Activated CD8-positive, alpha-beta T cell treated with anti-CD3 and anti-CD28 coated beads, Interleukin-2, amount 10 ng/mL, durations not matched to agents 7 days and 5 days (primary cell): ENCODE measurements around the gene BSND. TPM values are rescaled to one million over a fixed set of nuclear protein-coding genes. Genes with fewer than 3 reads are reported as not detected.
"Not testable (repeated sequence)": the region's sequence is repeated elsewhere in the genome, so short reads cannot be mapped to it uniquely, and the experiment has no call there.

Experiments used
- ATAC-seq: fragments of 150-1000 bp; cut with Tn5 transposase; one replicate; pipeline ENCODE4 v1.10.0; 2021; ENCODE audit warnings: moderate library complexity
- CTCF ChIA-PET: fragments of 350-600 bp; sonication (Branson Sonifier 250); formaldehyde crosslinking; loops from one replicate; lab custom pipeline; 2021; ENCODE audit warnings: antibody characterized with exemption; lab: Charles Lee
- POLR2A ChIA-PET: fragments of 350-600 bp; sonication (Branson Sonifier 250); formaldehyde crosslinking; loops from one replicate; lab custom pipeline; 2021; ENCODE audit warnings: antibody characterized with exemption; lab: Charles Lee
- DNase-seq: peaks from one replicate; pipeline ENCODE4 v3.0.0-alpha.2; 2020
- H3K27ac Mint-ChIP-seq: one replicate; pipeline ENCODE4 v1.8.0; 2021; ENCODE audit warnings: mild to moderate bottlenecking, mixed read lengths
- H3K27me3 Mint-ChIP-seq: one replicate; pipeline ENCODE4 v1.8.0; 2021; ENCODE audit warnings: low read depth, mixed read lengths
- H3K36me3 Mint-ChIP-seq: one replicate; pipeline ENCODE4 v1.8.0; 2021; ENCODE audit warnings: low read depth, mixed read lengths
- H3K4me1 Mint-ChIP-seq: one replicate; pipeline ENCODE4 v1.8.0; 2021; ENCODE audit warnings: low read depth, mixed read lengths
- H3K4me3 Mint-ChIP-seq: one replicate; pipeline ENCODE4 v1.8.0; 2021; ENCODE audit warnings: mild to moderate bottlenecking, mixed read lengths
- H3K9me3 Mint-ChIP-seq: one replicate; pipeline ENCODE4 v1.8.0; 2022; ENCODE audit warnings: mixed read lengths; ENCODE audit not compliant: insufficient read depth
- total RNA-seq, 2 experiments: library from RNA; stranded (reverse); gene quantifications; one replicate each; pipeline ENCODE4 v1.2.3, GENCODE V29; 2021

BSND gene
- total RNA-seq, 2 experiments from 2014 or later, result 0.05 TPM; not detected in 1

DNA sequence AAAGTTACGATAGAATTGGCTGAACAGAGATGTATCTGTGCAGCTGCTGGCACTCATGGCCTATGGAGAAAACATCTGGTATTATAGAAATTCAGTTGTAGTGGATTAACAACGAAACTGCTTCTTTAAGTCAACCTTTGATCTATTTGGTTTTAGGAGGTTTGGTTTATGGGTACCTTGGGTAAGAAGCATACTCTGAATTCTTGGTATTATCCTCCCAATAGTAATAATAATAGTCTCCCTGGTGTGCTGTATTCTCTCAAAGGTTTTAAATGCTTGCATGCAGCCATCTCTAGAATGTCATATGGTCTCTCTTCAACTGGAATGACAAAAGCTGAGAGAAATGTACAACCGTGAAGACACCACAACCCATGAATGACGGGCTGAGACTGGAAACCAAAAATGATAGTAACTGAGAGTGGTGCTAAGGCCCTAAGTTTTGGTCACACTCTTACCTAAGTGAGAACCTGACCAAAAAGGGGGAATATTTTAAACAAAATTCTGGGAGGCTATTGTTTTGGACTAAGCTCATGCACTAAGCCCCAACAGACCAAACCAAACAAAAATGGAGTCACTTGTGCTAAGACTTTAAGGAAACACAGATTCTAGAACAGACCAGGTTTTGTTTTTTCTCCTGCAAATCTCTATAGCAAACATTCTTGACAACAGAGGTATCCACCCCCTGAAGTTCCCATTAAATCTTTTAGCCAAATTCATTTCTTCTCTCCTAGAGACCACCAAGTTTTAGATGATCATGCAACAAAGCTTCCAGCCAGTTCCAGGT lies 35.9 kb upstream of the BSND start:
- DNase-seq (no peak), ATAC-seq (no peak)
- Mint-ChIP-seq H3K27ac (no peak overlapping the region), H3K4me3 (no peak overlapping the region), H3K9me3 (peaks cover 9% of the 10 kb centered on the region), H3K27me3 (peaks cover 10% of the 10 kb centered on the region), H3K4me1 (peaks cover 10% of the 10 kb centered on the region), H3K36me3 (no peaks in the 10 kb centered on the region)
- CTCF ChIA-PET, result interaction anchor here (3.1 to 3.5 kb wide), 2 partner anchors 12 to 17 kb away, joined by 10 read pairs; no protein-coding TSS in a partner anchor
- POLR2A ChIA-PET, result no interaction called here

DNA sequence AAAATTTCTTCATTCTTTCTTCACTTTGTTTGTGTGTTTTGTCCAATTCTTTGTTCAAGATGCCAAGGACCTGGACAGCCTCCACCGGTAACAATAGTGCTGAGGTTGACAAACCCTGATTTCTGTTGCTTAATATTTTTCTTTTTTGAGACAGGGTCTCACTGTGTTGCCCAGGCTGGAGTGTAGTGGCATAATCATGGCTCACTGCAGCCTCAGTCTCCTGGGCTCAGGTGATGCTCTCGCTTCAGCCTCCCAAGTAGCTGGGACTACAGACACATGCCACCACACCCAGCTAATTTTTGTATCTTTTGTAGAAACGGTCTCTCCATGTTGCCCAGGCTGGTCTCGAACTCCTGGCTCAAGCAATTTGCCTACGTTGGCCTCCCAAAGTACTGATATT lies 34.9 kb upstream of the BSND start:
- H3K4me3 Mint-ChIP-seq, H3K9me3 Mint-ChIP-seq, POLR2A ChIA-PET, ATAC-seq, H3K36me3 Mint-ChIP-seq, H3K27ac Mint-ChIP-seq, DNase-seq: not testable (repeated sequence)
- Mint-ChIP-seq H3K27me3 (peaks cover 10% of the 10 kb centered on the region), H3K4me1 (peaks cover 10% of the 10 kb centered on the region)
- CTCF ChIA-PET, result interaction anchor here (3.1 to 3.5 kb wide), 2 partner anchors 13 to 18 kb away, joined by 10 read pairs; no protein-coding TSS in a partner anchor

DNA sequence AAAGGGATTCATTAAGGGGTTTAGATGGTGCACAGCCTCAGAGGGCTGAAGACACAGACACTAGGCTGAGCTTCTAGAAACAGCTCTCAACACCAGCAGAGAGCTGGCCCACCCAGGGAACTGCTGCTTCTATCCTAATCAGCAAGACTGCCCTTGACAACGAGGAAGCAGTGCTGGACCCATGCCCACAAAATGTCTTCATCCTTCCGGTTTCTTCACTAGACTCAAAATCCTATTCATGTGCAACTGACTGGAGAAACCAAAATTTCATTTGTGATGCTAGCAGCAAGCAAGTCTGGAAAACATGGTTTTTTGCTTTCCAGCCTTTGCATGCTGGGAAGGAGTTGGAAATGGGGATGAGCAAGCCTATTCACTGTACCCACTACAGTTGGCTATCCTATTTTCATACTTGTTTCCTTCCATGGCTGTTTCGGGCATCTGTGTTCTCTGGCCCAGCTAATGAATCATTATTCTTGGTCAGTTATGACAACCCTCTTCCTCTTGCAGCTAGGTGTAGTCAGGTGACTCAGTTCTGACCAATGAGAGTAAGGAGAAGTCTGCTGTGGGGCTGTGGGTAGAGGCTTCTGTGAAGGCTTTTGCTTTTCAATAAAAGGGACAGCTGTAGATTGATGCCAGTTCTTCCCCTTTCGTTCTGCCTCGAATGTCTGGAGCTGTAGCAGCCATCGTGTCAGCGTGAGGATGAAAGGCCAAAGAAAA lies 33.0 kb upstream of the BSND start:
- Mint-ChIP-seq H3K27me3 (peaks cover 10% of the 10 kb centered on the region), H3K9me3 (no peaks in the 10 kb centered on the region), H3K4me1 (peaks cover 10% of the 10 kb centered on the region), H3K4me3 (no peak overlapping the region), H3K36me3 (no peaks in the 10 kb centered on the region), H3K27ac (no peak overlapping the region)
- ATAC-seq (peak; percentile 51), DNase-seq (no peak)
- POLR2A ChIA-PET, result no interaction called here
- CTCF ChIA-PET, result interaction anchor here (1.2 to 2.5 kb wide), 3 partner anchors 13 to 20 kb away, joined by 3 to 18 read pairs (median 8); no protein-coding TSS in a partner anchor

DNA sequence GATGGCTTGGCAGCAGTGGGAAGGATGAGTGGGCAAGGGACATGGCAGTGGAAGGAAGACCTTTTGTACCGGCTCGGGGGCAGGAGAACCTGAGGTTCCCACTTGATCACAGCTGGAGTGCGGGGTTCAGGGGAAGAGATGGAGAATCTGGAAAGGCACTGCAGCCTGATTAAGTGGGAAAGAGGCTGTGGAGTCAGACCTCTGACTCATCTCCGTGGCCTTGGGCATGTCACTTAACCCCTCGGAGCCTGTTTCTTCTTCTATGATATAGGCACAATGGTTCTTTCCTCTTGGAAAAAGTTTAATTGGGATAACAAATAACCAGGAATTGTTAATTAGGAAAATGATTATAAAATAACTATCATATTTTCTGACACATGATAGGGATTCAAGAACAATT lies 31.4 kb upstream of the BSND start:
- CTCF ChIA-PET, result no interaction called here
- ATAC-seq (no peak), DNase-seq (no peak)
- H3K36me3 Mint-ChIP-seq, result no peaks in the 10 kb centered on the region
- no peaks in the 10 kb centered on the region for H3K9me3 Mint-ChIP-seq
- POLR2A ChIA-PET, result no interaction called here
- peaks cover 10% of the 10 kb centered on the region for H3K27me3 Mint-ChIP-seq
- peaks cover 10% of the 10 kb centered on the region for H3K4me1 Mint-ChIP-seq
- no peak overlapping the region for H3K4me3 Mint-ChIP-seq
- no peak overlapping the region for H3K27ac Mint-ChIP-seq

DNA sequence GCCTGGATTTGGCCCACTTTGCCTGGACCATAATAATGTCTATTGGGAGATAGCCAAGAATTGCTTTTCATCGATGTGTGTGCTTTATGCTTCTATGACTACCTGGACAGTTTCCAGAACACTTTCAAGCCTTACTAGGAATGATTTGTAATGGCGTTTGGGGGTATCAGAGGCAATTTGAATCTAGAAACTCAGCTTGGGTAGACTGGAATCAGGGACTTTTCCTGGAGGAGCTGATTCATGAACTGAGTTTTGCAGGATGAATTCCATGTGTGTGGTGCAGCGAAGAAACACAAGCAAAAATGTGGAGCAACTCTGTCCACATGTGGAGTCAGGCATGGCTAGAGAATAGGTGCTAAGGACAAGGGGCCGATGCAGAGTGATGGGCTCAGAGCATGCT lies 30.2 kb upstream of the BSND start:
- Mint-ChIP-seq H3K4me1 (peaks cover 10% of the 10 kb centered on the region), H3K27me3 (peaks cover 16% of the 10 kb centered on the region), H3K4me3 (no peak overlapping the region), H3K27ac (no peak overlapping the region), H3K36me3 (no peaks in the 10 kb centered on the region), H3K9me3 (no peaks in the 10 kb centered on the region)
- ChIA-PET CTCF (no interaction called here), POLR2A (no interaction called here)
- DNase-seq, result no peak
- no peak for ATAC-seq

DNA sequence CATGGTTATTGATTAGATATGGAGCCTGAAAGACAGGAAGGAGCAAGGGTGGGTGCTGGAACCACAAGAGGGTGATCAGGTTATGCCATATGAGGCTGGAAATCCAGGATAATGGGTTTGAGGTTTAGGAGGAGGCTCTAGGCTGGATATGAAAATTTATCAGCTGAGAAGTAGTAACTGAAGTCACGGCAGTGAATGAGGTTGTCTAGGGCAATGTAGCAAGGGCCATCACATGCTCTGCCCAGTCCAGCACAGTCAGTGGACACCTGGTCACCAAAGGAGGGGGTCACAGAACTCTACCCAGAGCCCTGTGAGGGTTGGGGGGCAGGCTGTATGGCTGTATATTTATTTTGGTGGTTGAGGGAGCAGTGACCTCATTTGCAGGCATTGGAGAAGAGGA lies 28.9 kb upstream of the BSND start:
- H3K27me3 Mint-ChIP-seq, result peaks cover 23% of the 10 kb centered on the region
- ChIA-PET POLR2A (no interaction called here), CTCF (no interaction called here)
- H3K27ac Mint-ChIP-seq, result no peak overlapping the region
- ATAC-seq, result no peak
- no peak overlapping the region for H3K4me3 Mint-ChIP-seq
- peaks cover 10% of the 10 kb centered on the region for H3K4me1 Mint-ChIP-seq
- DNase-seq, result no peak
- no peaks in the 10 kb centered on the region for H3K9me3 Mint-ChIP-seq
- H3K36me3 Mint-ChIP-seq, result no peaks in the 10 kb centered on the region

DNA sequence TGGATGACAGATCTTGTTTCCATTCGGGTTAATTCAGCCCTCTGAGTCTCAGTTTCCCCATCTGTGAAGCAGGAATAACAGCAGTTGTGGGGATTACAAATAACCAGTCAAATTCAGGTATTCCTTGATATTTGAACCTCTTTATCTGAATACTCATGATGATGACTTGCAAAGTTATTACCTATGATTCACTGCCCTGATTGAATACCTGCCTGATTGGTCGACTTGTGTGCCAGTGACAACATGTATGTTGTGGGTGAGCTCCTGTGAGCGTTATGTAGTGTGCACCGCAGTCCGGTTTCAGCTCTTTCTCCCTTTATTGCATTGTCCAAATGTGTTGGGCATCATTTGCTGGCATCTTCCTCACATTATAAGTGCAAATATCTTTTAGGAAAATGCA lies 27.8 kb upstream of the BSND start:
- DNase-seq, result no peak
- ChIA-PET POLR2A (no interaction called here), CTCF (interaction anchor here (1.0 kb wide), 1 partner anchor 26 kb away, joined by 3 read pairs; no protein-coding TSS in a partner anchor)
- peaks cover 5% of the 10 kb centered on the region for H3K4me1 Mint-ChIP-seq
- H3K9me3 Mint-ChIP-seq, result no peaks in the 10 kb centered on the region
- no peaks in the 10 kb centered on the region for H3K36me3 Mint-ChIP-seq
- ATAC-seq, result no peak
- H3K27me3 Mint-ChIP-seq, result peaks cover 32% of the 10 kb centered on the region
- no peak overlapping the region for H3K4me3 Mint-ChIP-seq
- H3K27ac Mint-ChIP-seq, result no peak overlapping the region

DNA sequence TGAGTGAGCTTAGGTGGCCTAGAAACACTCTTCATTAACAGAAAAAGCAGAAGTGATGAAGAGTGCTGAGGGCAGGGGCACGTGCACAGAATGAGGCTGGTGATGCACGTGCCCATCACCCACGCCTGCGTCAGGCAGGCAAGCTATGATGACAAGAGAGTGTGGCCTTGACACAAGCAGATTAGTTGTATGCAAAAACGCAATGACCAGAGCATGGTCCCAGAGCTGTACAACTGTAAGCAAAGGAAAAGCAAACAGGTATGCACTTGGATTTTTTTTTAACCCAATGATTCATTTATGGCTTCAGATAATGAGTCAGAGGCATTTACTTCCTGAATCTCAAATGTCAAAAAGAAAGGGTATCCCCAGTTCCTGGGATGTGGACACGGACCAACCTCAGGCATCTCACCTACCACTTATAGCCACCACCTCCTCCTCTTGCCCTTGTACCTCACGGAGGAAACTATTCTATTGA lies 27.4 kb upstream of the BSND start:
- peaks cover under 1% of the 10 kb centered on the region for H3K4me1 Mint-ChIP-seq
- DNase-seq (no peak), ATAC-seq (no peak)
- H3K9me3 Mint-ChIP-seq, result no peaks in the 10 kb centered on the region
- peaks cover 32% of the 10 kb centered on the region for H3K27me3 Mint-ChIP-seq
- ChIA-PET POLR2A (no interaction called here), CTCF (interaction anchor here (1.0 kb wide), 1 partner anchor 26 kb away, joined by 3 read pairs; no protein-coding TSS in a partner anchor)
- H3K36me3 Mint-ChIP-seq, result no peaks in the 10 kb centered on the region
- no peak overlapping the region for H3K27ac Mint-ChIP-seq
- no peak overlapping the region for H3K4me3 Mint-ChIP-seq

DNA sequence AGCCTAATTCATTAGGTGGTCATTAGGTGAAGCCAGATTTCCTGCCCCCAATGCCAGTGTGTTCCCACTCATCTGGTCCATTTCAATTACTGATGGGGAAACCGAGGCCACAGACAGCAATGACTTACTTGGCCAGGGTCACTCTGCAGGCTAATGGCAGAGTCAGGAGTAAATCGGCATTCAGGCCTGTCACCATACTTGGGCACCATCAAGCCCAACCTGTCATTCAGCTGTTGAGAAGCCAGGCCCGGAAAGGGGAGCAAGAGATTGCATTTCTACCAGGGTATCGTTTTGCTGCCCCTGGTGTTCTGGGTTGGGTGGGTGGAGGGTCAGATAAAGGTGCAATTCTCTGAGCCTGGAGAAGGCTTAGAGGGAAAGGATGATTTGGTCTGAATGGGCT lies 26.3 kb upstream of the BSND start:
- CTCF ChIA-PET, result interaction anchor here (1.3 kb wide), 1 partner anchor 22 kb away, joined by 3 read pairs; no protein-coding TSS in a partner anchor
- Mint-ChIP-seq H3K27me3 (peaks cover 33% of the 10 kb centered on the region), H3K4me3 (no peak overlapping the region), H3K27ac (no peak overlapping the region), H3K9me3 (no peaks in the 10 kb centered on the region), H3K36me3 (no peaks in the 10 kb centered on the region), H3K4me1 (no peaks in the 10 kb centered on the region)
- DNase-seq (no peak), ATAC-seq (no peak)
- POLR2A ChIA-PET, result no interaction called here

DNA sequence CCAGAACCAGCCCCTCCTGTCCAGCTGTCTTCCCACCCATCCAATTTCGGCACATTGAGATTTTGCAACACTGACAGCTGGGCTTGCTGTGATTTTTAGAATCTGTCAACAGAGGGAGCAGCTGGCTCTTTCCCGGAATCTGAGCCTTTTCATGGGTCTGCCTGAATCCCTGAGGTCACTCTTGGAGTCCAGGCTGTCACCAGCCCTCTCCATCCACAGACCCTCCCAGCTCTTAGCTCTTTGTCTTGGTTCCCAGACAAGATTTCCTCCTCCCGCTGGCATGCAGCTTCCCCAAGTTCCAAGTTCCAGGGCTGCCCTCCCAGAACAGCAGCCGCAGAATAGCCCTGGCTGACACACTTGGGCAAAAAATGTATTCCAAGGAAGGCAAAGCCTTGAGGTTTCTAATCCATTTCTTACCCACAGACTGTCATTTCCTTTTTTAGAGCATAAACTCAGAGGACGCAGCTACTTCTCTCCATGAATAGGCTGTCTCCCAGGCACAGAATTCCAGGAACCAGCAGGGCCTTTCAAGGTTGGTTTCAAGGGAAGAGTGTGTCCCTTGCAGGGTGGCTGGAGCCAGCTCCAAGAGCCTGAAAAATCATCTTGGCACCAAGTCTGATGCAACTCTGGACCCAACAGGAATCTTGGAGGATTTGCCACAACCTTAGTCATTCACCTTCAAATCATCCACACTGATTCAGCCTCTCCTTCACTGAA lies 25.4 kb upstream of the BSND start:
- Mint-ChIP-seq H3K27me3 (peaks cover 38% of the 10 kb centered on the region), H3K9me3 (no peaks in the 10 kb centered on the region), H3K4me1 (no peaks in the 10 kb centered on the region), H3K27ac (no peak overlapping the region), H3K36me3 (no peaks in the 10 kb centered on the region), H3K4me3 (no peak overlapping the region)
- DNase-seq (no peak), ATAC-seq (no peak)
- POLR2A ChIA-PET, result no interaction called here
- CTCF ChIA-PET, result interaction anchor here (0.8 to 1.3 kb wide), 2 partner anchors 23 to 28 kb away, joined by 3 read pairs; no protein-coding TSS in a partner anchor

DNA sequence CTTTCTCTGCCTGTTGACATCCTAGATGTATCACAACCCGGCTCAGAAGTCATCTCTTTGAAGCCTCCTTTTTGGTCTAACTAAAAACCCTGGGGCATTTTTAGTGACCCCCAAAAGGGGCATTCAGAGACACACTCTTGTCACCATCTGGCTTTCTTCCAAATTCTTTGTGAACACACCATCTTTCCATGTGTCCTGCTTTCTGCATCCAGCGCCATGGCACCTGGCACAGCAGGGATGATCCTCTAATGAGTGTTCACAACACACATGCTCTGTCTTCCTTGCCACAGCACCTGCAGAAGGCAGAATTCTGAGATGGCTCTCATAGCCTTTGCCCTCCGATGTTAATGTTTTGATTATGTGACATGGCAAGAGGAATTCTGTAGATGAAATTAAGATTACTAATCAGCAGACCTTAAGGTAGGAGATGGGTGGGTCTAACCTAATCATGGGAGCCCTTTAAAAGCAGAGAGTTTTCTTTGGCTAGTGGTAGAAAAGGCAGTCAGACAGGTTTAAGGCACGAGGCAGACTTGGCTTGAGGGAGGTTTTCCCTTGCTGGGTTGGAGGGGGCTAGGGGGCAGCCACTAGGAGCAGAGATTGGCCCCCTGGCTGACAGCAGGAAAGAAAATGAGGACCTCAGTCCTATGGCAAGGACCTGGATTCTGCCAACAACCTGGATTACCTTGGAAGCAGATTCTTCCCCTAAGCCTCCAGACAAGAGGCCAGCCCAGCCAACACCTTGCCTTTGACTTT lies 23.2 kb upstream of the BSND start:
- CTCF ChIA-PET, result interaction anchor here (0.9 kb wide), 1 partner anchor 20 kb away, joined by 3 read pairs; no protein-coding TSS in a partner anchor
- Mint-ChIP-seq H3K27ac (no peak overlapping the region), H3K9me3 (no peaks in the 10 kb centered on the region), H3K27me3 (peaks cover 45% of the 10 kb centered on the region), H3K4me3 (no peak overlapping the region), H3K36me3 (no peaks in the 10 kb centered on the region), H3K4me1 (no peaks in the 10 kb centered on the region)
- DNase-seq, result no peak
- no peak for ATAC-seq
- POLR2A ChIA-PET, result no interaction called here
